Activated T-cell treated with anti-CD3 and anti-CD28 coated beads for 4 hours (primary cell): ENCODE results near the gene RAF1.
A peak's percentile ranks its signal among the peaks of the same experiment; 100 is the strongest.
"Not testable (repeated sequence)": the region's sequence is repeated elsewhere in the genome, so short reads cannot be mapped to it uniquely, and the experiment has no call there.

Experiments
- DNase-seq: peaks from one replicate; pipeline ENCODE4 v3.0.0-alpha.2; 2020

Gene RAF1

GRCh38 chr3:12556690-12557472, 107.0 kb downstream of the RAF1 start, which contains the start of gene MKRN2:
MKRN2 (plus strand) TSS chr3:12557087; CDS start chr3:12557151, 64 bp downstream.
- DNase-seq, result peak; percentile 78

- DNase-seq, result no peak
These were observed 107.6 kb downstream of the RAF1 start for GRCh38 chr3:12556314-12556689.

GRCh38 chr3:12553921-12554391, 110.0 kb downstream of the RAF1 start:
- no peak for DNase-seq

DNA sequence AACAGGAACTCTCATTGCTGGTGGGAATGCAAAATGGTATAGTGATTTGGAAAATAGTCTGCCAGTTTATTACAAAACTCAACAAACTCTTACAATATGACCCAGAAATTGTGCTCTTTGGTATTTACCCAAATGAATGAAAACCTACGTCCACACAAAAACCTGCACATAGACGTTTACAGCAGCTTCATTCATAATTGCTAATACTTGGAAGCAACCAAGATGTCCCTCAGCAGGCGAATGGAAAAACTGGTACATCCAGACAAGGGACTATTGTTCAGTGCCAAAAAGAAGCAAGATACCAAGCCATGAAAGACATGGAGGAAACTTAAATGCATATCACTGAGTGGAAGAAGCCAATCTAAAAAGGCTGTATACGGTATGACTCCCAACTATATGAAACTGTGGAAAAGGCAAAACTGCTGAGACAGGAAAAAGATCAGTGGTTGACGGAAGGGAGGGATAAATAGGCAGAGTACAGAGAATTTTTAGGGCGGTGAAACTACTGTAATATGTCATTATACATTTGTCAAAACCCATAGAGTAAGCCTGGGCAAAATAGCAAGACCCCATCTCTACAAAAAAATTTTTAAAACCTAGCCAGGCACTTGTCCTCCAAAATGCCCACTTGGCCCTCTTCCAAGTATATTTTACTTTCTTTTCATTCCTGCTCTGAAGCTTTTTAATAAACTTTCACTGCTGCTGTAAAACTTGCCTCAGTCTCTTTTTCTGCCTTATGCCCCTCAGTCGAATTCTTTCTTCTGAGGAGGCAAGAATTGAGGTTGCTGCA, 113.8 kb downstream of the RAF1 start:
- DNase-seq, result no peak

GRCh38 chr3:12545473-12545791, 118.5 kb downstream of the RAF1 start, which contains the start of gene MKRN2OS:
MKRN2OS (minus strand) TSS chr3:12545499; CDS start chr3:12545464, 35 bp downstream.
- no peak for DNase-seq

DNA sequence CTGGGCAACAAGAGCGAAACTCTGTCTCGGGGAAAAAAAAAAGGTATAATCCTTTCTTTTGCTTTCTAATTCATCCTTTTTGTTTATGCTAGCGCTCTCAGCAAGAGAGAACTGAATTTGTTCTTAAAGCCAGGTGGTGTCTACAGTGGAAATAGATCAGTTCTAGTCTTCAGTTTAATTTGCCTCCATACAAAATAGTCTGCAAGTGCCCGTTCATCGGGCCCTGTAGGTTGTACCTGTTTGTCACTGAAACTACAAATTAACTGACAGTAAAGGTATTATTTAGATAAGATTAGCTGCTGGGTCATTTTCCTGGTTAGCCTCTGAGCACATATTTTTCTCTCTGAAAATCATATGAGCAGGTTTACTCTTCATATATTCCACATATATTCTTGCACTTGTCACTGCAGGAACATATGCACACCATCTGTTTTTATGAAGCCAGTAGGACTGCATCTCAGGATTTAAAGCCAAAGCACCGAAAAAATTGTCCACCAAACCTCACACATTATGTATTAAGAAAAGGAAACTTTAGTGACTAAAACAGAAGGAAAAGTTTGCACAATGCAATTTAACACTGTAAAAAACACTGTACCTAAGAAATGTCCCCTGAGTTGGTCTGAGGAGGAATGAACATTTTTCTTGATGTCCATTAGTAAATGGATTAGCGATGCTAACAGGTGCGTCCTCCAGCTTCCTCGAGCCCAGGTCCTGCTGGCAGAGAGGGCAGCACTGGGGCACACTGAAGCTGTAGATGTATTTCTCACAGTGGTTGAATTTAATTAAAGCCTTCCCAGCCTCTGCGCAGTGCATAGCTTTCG, 119.1 kb downstream of the RAF1 start:
- DNase-seq, result no peak

GRCh38 chr3:12543497-12543896, 120.4 kb downstream of the RAF1 start:
- DNase-seq, result not testable (repeated sequence)

DNA sequence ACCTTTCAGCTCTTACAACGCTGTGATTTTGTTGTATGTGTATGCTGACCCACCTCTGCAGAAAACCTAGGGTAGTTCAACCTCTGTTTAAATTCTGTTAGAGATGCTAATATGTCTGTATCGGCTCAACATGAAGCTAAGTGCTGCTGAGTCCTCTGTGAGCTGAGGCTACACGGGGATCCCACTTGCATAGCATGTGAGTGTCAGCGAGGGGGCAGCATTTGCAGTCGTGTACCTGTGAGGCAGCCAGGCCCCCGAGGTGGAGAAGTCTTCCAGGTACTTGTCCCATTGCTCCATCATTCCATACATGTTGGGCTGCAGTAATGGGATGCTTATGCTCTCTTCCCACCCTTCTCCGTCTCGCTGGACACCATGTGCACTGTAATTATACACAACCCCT, 122.3 kb downstream of the RAF1 start:
- DNase-seq, result no peak

- no peak for DNase-seq
These were observed 127.5 kb downstream of the RAF1 start for GRCh38 chr3:12536423-12536822.
